BJ (cell line): Measurements from ENCODE around the gene SMC1B. TPM values are rescaled to one million over a fixed set of nuclear protein-coding genes. Genes with fewer than 3 reads are reported as not detected.

ENCODE experiments used
- CTCF ChIA-PET: fragments of 350-600 bp; formaldehyde crosslinking; extraction: SDS; loops from one replicate; lab custom pipeline; 2021; ENCODE audit warnings: antibody characterized with exemption, inconsistent platforms; lab: Yijun Ruan, JAX
- POLR2A ChIA-PET: fragments of 300-600 bp; sonication (Branson Sonifier 250); formaldehyde crosslinking; extraction: SDS; loops from one replicate; lab custom pipeline; 2021; ENCODE audit warnings: antibody characterized with exemption; lab: Charles Lee
- DNase-seq: peaks from one replicate; pipeline ENCODE4 v3.0.0-alpha.2; 2011; ENCODE audit warnings: low read depth
- H3K27me3 ChIP-seq: 2 replicates; pipeline ENCODE4 v1.6.0; 2011; ENCODE audit warnings: low read length; ENCODE audit not compliant: control insufficient read depth, insufficient read depth
- H3K36me3 ChIP-seq: 2 replicates; pipeline ENCODE4 v1.5.1; 2011; ENCODE audit warnings: low read length; ENCODE audit not compliant: control insufficient read depth, insufficient read depth
- H3K4me3 ChIP-seq: 2 replicates; pipeline ENCODE4 v1.5.1; 2011; ENCODE audit warnings: low read depth, mild to moderate bottlenecking, control low read depth, low read length
- CTCF ChIP-seq: IDR thresholded peaks from 2 replicates; pipeline ENCODE4 v1.5.1; 2011; ENCODE audit warnings: low read depth, mild to moderate bottlenecking, control low read depth, inconsistent platforms, low read length, moderate library complexity; ENCODE audit not compliant: insufficient read depth
- polyA plus RNA-seq: library from polyadenylated mRNA; depleted of rRNA; stranded (reverse); fragments of >200 nt; gene quantifications from 2 replicates; pipeline ENCODE4 v1.2.3, GENCODE V29; 2011

The SMC1B gene
- polyA plus RNA-seq, 1 experiment = not detected

GRCh38 chr22:45334068-45334467 lies 79.3 kb downstream of the SMC1B start:
- TF ChIP-seq CTCF = no peak
- H3K27me3 ChIP-seq = no peaks in the 10 kb centered on the region
- DNase-seq = no peak
- CTCF ChIA-PET = no interaction called here
- POLR2A ChIA-PET = no interaction called here
- H3K36me3 ChIP-seq = peaks cover 14% of the 10 kb centered on the region
- no peak overlapping the region for H3K4me3 ChIP-seq

- Histone ChIP-seq H3K27me3 (no peaks in the 10 kb centered on the region), H3K36me3 (peaks cover 16% of the 10 kb centered on the region), H3K4me3 (no peak overlapping the region)
- ChIA-PET CTCF (interaction anchor here (1.1 kb wide), 1 partner anchor 53 kb away, joined by 3 read pairs; no protein-coding TSS in a partner anchor), POLR2A (no interaction called here)
- no peak for TF ChIP-seq CTCF
- no peak for DNase-seq
Observed at GRCh38 chr22:45332001-45332400, 81.4 kb downstream of the SMC1B start.

- POLR2A ChIA-PET = no interaction called here
- CTCF ChIA-PET = interaction anchor here (1.0 to 1.1 kb wide), 2 partner anchors 14 to 54 kb away, joined by 3 read pairs; no protein-coding TSS in a partner anchor
Observed at GRCh38 chr22:45331486-45331885, 81.9 kb downstream of the SMC1B start.

GRCh38 chr22:45330548-45330947 lies 82.9 kb downstream of the SMC1B start:
- no peak overlapping the region for H3K4me3 ChIP-seq
- ChIA-PET POLR2A (no interaction called here), CTCF (interaction anchor here (1.0 kb wide), 1 partner anchor 13 kb away, joined by 3 read pairs; no protein-coding TSS in a partner anchor)
- no peak for TF ChIP-seq CTCF
- H3K36me3 ChIP-seq = peaks cover 15% of the 10 kb centered on the region
- H3K27me3 ChIP-seq = no peaks in the 10 kb centered on the region
- DNase-seq = no peak

More at GRCh38 chr22:45331486-45331885, 81.9 kb downstream of the SMC1B start:
- DNase-seq = no peak
- Histone ChIP-seq H3K36me3 (peaks cover 15% of the 10 kb centered on the region), H3K4me3 (no peak overlapping the region), H3K27me3 (no peaks in the 10 kb centered on the region)
- no peak for TF ChIP-seq CTCF

- no peak for TF ChIP-seq CTCF
- Histone ChIP-seq H3K27me3 (no peaks in the 10 kb centered on the region), H3K4me3 (no peak overlapping the region), H3K36me3 (peaks cover 10% of the 10 kb centered on the region)
- DNase-seq = no peak
- ChIA-PET POLR2A (no interaction called here), CTCF (no interaction called here)
Observed at GRCh38 chr22:45329530-45329936, 83.9 kb downstream of the SMC1B start.
